Nephron progenitor cell (in vitro differentiated cells): ENCODE measurements around the gene GPR176.

Experiments used
- DNase-seq: peaks from one replicate; pipeline ENCODE4 v3.0.0; 2021
- H3K27ac Mint-ChIP-seq: 2 replicates; pipeline ENCODE4 v1.8.0; 2021; ENCODE audit warnings: mild to moderate bottlenecking, moderate library complexity, mixed read lengths
- H3K27me3 Mint-ChIP-seq: 2 replicates; pipeline ENCODE4 v1.8.0; 2021; ENCODE audit warnings: mild to moderate bottlenecking, low read depth, mixed read lengths; ENCODE audit not compliant: poor library complexity
- H3K36me3 Mint-ChIP-seq: 2 replicates; pipeline ENCODE4 v1.8.0; 2021; ENCODE audit warnings: low read depth, mixed read lengths
- H3K4me1 Mint-ChIP-seq: 2 replicates; pipeline ENCODE4 v1.8.0; 2021; ENCODE audit warnings: mixed read lengths
- H3K4me3 Mint-ChIP-seq: 2 replicates; pipeline ENCODE4 v1.8.0; 2021; ENCODE audit warnings: mild to moderate bottlenecking, moderate library complexity, mixed read lengths
- H3K9me3 Mint-ChIP-seq: 2 replicates; pipeline ENCODE4 v1.8.0; 2021; ENCODE audit warnings: mild to moderate bottlenecking, moderate library complexity, mixed read lengths
- CTCF ChIP-seq: fragments of 200-600 bp; sonication (generic); IDR thresholded peaks from 2 replicates; pipeline ENCODE4 v1.5.0; 2021; ENCODE audit warnings: antibody characterized with exemption

GPR176 gene

GRCh38 chr15:39845582-39845981 is 74.5 kb downstream of the GPR176 start:
- DNase-seq: no peak
- H3K27me3 Mint-ChIP-seq: peaks cover 3% of the 10 kb centered on the region
- no peaks in the 10 kb centered on the region for H3K9me3 Mint-ChIP-seq
- no peak overlapping the region for H3K27ac Mint-ChIP-seq
- H3K4me3 Mint-ChIP-seq: no peak overlapping the region
- no peaks in the 10 kb centered on the region for H3K36me3 Mint-ChIP-seq
- no peak for TF ChIP-seq CTCF
- H3K4me1 Mint-ChIP-seq: peaks cover 5% of the 10 kb centered on the region

GRCh38 chr15:39843565-39843964 is 76.5 kb downstream of the GPR176 start:
- DNase-seq: no peak
- Mint-ChIP-seq H3K27me3 (no peaks in the 10 kb centered on the region), H3K27ac (no peak overlapping the region), H3K4me1 (no peaks in the 10 kb centered on the region), H3K9me3 (peaks cover 17% of the 10 kb centered on the region), H3K4me3 (no peak overlapping the region), H3K36me3 (no peaks in the 10 kb centered on the region)
- no peak for TF ChIP-seq CTCF

GRCh38 chr15:39837454-39837853 is 82.6 kb downstream of the GPR176 start:
- Mint-ChIP-seq H3K27ac (no peak overlapping the region), H3K36me3 (no peaks in the 10 kb centered on the region), H3K4me3 (no peak overlapping the region), H3K9me3 (peaks cover 19% of the 10 kb centered on the region), H3K27me3 (peaks cover 4% of the 10 kb centered on the region), H3K4me1 (peaks cover 5% of the 10 kb centered on the region)
- no peak for DNase-seq
- no peak for TF ChIP-seq CTCF

- DNase-seq: no peak
- Mint-ChIP-seq H3K27ac (no peak overlapping the region), H3K4me1 (peaks cover 5% of the 10 kb centered on the region), H3K4me3 (no peak overlapping the region), H3K27me3 (peaks cover 4% of the 10 kb centered on the region), H3K9me3 (peaks cover 19% of the 10 kb centered on the region), H3K36me3 (no peaks in the 10 kb centered on the region)
- no peak for TF ChIP-seq CTCF
Measured at GRCh38 chr15:39835550-39835949, 84.5 kb downstream of the GPR176 start.

- Mint-ChIP-seq H3K4me3 (no peak overlapping the region), H3K27me3 (peaks cover 4% of the 10 kb centered on the region), H3K4me1 (peaks cover 5% of the 10 kb centered on the region), H3K27ac (no peak overlapping the region), H3K36me3 (no peaks in the 10 kb centered on the region), H3K9me3 (peaks cover 9% of the 10 kb centered on the region)
- no peak for TF ChIP-seq CTCF
- no peak for DNase-seq
Measured at GRCh38 chr15:39834256-39834655, 85.8 kb downstream of the GPR176 start.

- H3K36me3 Mint-ChIP-seq: no peaks in the 10 kb centered on the region
- DNase-seq: no peak
- TF ChIP-seq CTCF: no peak
- peaks cover 1% of the 10 kb centered on the region for H3K9me3 Mint-ChIP-seq
- no peak overlapping the region for H3K27ac Mint-ChIP-seq
- H3K4me1 Mint-ChIP-seq: peaks cover 6% of the 10 kb centered on the region
- H3K27me3 Mint-ChIP-seq: peaks cover 4% of the 10 kb centered on the region
- no peak overlapping the region for H3K4me3 Mint-ChIP-seq
Measured at GRCh38 chr15:39833515-39833981, 86.5 kb downstream of the GPR176 start.
